HG03045 (cell line): ENCODE data around the gene G0S2.
"Not testable (repeated sequence)": the region's sequence is repeated elsewhere in the genome, so short reads cannot be mapped to it uniquely, and the experiment has no call there.

Experiments
- ATAC-seq: cut with Tn5 transposase; IDR thresholded peaks from one replicate; pipeline ENCODE4 v1.9.1; 2021; ENCODE audit warnings: mild to moderate bottlenecking, moderate library complexity; ENCODE audit not compliant: unreplicated experiment

G0S2 gene

DNA sequence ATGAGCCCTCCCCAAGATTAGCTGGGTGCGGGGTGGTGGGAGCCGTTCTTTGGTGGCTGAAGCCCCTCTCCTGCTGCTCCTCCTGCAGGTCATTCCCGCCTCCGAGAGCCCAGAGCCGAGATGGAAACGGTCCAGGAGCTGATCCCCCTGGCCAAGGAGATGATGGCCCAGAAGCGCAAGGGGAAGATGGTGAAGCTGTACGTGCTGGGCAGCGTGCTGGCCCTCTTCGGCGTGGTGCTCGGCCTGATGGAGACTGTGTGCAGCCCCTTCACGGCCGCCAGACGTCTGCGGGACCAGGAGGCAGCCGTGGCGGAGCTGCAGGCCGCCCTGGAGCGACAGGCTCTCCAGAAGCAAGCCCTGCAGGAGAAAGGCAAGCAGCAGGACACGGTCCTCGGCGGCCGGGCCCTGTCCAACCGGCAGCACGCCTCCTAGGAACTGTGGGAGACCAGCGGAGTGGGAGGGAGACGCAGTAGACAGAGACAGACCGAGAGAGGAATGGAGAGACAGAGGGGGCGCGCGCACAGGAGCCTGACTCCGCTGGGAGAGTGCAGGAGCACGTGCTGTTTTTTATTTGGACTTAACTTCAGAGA, 448 bp downstream of the G0S2 start:
- no peak for ATAC-seq

DNA sequence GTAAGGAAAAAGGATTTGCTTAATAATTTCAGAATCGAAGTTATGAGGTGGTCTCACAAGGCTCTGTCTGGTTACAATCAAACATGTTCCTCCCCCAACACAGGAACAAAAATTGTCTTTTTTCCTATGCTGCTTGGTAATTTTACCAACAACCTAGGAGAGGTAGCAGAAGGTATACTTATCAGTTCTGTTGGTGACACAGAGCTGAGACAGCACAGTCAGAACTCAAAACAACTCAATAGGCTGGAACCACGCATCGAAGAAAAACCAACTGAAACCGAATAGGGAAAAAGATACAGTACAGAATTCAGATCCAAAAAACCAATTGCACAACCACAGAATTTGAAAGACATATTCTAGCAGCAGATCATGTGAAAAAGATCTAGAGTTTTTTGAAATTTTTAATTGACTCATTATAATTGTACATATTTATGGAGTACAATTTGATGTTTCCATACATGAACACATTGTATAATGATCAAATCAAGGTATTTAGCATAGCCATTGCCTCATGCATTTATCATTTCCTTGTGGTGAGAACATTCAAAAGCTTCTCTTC, 3.8 kb downstream of the G0S2 start:
- no peak for ATAC-seq

DNA sequence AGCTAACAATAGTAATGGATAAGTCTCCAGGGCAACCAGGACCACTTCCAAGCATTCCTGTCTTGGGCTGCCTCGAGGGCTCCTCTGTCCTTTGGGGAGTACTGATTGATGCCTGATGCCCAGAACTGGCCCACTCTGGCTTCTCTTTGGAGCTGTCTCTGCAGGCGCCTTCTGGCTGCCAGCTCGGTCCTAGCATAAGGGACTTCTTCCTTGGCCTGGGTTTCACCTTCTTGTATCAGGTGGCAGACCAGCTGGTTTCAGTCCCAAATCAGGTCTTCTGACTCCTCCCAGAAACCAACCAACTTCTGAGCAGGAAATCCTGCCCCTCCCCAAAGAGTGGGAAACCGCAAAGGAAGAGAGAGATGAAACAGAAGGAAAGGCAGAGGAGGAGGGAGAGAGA, 10.6 kb downstream of the G0S2 start:
- ATAC-seq = no peak

DNA sequence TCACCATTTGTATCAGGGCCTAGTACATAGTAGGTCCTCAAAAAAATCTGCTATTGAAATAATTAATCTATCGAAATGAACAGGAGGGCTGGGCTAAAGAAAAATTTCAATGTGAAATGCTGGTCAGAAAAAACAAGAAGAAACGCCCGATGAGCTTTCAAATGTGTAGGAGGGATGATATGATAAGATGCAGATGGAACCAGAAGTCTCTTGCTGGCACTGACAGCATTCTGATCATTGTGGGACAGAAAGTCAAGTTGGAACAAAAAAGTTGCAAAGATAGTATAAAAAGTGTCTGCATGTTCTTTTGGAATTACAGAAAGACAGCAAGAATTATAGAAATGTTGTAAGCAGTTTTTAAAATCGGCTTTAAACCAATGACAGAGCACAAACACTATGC, 11.1 kb downstream of the G0S2 start:
- no peak for ATAC-seq

DNA sequence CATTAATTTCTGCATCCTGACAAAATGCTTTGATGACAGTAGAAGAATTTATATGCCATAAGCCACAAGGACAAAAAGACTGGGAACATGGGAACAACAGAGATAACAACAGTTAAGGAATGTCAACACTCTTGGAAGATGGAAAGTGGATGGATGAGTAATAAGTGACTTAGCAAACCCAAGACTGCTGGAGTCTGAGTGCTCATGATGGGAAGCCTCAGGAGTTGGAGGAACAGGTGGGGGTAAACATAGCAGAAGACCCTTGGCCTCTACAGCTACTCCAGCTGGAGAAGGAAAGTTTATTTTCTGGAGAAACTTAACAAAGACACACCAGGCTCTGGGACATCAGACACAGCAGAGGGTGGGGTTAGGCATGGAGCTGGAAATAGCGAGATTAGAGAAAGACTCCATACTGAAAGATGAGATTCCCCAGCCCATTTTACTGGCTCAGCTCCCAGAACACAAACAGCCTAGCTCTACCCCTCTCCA, 13.6 kb downstream of the G0S2 start:
- no peak for ATAC-seq

DNA sequence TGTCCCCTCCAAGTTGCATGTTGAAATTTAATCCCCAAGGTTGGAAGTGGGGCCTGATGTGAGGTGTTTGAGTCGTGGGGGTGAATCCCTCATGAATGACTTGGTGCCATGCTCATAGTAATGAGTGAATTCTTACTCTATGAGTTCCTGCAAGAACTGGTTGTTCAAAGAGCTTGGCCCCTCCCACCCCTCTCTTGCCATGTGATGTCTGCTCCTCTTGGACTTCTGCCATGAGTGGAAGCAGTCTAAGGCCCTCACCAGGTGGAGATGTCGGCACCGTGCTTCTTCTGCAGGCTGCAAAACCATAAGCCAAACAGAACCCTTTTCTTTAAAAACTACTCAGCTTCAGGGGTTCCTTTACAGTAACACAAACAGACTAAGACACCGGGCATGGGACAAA, 14.3 kb downstream of the G0S2 start:
- no peak for ATAC-seq

DNA sequence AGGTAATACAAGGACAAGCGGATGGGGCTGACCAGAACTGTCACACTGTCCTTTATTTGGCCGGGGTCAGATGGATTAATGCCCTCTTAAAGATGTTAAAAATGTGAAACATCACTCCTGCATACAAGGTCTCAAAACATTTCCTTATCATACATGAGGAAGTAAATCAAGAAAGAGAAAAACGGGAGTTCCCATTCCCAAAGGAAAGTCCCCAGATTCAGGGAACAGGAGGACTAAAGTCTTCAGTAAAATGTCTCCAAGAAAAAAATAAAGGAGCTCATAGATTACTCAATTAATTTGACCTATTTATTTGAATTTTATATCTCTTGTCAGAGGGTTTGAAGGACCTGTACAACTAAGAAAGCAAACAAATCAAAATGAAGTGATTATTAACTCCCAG, 16.0 kb downstream of the G0S2 start:
- ATAC-seq = no peak

DNA sequence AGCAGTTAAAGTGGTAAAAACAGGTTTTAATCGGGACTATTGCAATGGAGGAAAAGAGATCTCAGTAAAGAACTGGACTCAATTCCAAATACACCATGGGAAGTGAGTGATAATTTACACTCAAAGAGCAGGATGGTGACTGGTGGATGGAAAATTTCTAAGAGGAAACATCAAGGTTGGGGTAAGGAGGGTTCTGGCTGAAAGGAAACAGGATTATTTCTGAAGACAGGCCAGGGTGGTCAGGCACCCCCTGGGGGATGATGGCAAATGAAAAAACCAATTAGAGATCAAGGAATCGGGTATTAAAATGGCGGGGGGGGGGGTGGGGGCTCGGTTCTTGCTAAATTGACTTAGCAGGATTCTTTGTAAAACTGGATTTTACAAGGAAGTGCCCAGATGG, 17.1 kb downstream of the G0S2 start:
- no peak for ATAC-seq

DNA sequence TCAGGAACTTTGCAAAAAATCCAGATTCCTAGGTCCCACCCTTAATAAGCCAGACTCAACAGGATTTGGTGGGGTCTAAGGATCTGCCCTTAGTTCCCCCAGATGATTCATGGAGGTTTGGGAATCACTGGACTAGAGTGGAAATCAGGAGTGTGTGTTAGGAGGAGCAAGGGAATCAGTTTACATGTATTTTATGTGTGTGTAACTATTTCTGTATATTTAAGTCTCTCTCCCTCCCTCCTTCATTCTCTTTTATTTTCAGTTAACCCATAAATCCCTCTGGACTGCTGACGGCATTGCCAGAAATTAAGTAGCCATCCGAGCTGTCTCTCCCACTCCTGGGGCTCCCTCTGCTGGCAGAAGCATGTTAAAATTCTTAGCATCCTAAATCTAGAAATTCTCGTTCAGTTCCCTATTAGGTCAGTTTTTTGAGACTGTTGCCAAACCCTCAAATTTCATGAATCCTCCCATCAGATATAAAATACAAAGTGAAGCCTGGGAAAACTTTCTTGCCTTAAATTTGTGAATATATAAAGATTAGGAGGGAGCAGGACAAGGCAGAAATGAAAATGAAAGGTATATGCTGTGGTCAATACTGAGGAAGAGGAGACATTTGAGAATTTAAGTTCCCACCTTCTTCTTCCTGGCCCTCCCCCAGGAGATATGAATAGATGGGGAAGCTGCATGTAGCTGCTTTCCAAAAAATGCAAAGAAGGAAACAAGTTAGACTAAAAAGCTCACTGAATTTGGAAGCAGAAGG, 17.7 kb downstream of the G0S2 start:
- no peak for ATAC-seq

DNA sequence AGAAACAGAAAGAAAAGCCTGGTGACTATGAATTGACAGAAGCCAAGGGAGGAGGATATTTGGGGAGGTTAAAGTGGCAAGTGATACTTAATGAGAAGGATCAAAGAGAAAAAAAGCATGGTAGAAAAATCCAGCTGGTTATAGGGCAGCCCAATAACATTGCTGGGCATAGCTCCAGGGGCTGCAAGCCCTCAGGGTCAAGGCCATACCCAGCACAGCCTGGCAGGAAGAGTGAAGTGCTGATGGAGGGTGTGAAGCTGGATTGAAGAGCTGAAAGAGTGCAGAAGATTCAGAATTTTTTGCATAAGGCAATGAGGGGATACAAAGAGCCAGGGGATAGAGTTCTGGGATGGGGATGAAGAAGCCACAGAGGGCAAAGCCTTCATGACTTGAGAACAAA, 21.5 kb downstream of the G0S2 start:
- ATAC-seq = no peak

DNA sequence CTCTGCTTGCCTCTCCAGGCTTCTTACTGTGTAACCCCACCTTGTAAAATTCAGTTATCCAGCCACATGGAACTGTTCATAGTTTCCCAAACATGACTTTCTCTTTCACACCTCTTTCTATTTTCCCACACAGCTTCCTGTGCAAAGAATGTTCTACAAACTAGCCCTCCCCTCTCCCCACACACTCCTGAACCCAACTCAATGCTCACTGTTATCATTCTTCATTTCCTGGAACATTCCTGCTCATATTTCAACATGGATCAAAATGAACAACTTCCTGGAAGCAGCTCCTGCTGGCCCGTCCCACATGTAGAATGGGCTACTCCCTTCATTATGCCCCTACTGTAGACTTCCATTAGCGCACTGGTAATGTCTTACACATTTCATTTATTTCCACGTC, 21.9 kb downstream of the G0S2 start:
- ATAC-seq = no peak

DNA sequence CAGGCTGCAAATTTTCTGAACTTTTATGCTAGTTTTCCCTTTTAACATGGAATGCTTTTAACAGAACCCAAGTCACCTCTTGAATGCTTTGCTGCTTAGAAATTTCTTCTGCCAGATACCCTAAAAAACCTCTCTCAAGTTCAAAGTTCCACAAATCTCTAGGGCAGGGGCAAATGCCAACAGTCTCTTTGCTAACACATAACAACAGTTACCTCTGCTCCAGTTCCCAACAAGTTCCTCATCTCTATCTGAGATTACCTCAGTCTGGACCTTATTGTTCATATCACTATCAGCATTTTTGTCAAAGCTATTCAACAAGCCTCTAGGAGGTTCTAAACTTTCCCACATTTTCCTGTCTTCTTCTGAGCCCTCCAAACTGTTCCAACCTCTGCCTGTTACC, 25.5 kb downstream of the G0S2 start:
- ATAC-seq = not testable (repeated sequence)

DNA sequence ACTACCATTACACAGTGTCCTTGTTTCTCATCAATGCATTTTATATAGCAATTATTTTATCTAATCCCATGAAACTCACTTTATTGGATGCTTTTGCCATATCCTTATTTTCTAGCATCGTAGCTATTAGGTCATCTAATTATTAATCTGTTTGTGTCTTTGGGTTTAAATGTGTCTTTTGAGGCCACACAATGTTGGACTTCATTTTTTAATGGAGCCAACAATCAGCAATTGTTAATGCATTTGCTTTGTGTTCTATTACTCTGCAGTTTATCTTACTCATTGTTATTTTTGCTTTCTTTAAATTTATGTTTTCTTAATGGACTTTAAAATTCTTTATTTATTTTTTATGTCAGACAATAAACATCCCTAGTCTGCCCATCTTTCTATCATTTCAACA, 27.6 kb downstream of the G0S2 start:
- no peak for ATAC-seq

DNA sequence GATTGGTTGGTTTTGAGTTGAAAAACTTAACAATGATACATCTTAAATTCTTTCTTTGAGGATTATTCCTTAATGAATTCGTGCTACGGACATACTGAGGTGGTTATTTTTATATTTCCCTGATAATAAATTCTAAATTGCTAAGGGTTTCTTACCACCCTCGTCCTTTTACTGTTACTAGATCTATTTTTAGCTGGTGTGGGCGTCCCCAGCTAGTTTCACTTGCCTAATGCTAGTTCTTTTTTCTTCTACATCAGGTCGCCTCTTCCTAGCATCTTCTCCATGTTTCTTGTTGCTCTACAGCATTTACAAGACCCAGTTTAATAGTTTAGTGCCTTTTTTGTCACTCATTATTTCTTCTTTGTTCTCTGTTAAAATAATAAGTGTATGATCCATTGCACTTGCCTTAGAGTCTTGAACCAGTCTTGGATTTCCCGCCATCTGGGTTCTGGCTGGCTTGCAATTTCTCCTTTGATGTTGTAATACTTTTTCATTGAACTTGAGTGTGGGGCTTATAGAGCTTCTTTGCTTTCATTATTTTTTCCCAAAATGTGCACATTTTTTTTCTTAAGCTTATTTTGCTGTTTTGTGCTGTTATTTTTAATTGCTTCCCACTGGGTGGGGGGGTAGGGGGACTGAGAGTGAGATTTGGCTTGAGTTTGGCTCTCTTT, 28.8 kb downstream of the G0S2 start:
- ATAC-seq = no peak

DNA sequence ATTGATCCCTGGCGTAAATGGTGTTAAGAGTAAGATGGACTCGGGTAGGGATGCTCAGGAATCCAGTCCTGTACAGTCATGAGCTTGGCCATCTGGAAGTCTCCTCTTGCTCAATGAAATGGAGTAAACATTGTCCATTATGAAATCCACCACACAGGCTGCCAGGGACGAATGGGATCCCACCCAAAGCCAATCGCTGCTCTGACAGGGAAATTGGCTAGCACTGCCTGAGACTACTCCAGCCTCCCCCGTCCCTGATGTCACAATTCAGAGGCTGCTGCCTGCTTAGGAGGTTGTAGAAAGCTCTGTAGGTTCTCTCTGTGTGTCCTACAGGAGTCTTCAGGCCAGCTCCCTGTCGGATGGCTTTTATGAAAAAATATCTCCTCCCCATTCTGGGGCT, 29.4 kb downstream of the G0S2 start, which contains the start of gene HSD11B1:
TSS of gene HSD11B1 (plus strand) at position 263 of the 400 bp plus-strand sequence. CDS start at position 360, 97 bp downstream.
- no peak for ATAC-seq

DNA sequence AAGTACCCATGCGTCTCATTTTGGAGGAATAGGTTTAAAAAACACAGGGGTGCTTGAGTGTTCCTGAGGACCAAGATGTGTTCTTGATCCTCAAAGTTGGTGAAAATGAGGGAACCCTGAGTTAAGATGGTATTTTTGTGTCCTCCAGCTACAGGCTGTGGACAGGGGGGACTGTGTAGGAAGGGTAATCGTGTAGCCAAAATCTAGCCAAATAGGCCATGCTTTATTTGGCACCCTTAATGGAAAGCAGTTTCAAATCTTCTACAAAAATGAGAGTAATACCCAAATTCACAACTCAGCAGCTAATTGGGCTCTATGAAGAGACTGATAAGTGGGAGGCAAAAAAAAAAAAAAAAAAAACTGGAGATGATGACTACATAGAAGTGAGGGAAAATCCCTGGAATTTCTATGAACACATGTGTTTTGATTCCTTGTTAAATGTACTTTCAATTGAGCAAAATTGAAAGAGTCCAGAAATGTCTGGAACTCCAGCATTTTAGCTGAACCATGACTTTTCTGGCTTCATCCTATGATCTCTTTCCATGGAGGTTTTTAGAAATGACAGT, 29.9 kb downstream of the G0S2 start:
- no peak for ATAC-seq

DNA sequence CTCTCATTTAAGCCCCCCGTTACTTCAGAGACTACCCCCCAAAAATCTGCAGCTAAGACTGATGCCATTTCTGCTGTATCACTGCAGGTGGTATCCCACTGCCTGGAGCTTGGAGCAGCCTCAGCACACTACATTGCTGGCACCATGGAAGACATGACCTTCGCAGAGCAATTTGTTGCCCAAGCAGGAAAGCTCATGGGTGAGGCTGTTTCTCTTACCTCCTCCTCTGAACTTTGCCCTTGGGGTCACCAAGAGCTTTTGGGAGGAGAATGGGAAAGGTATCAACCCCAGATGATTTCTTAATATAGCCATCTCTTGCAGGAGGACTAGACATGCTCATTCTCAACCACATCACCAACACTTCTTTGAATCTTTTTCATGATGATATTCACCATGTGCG, 31.4 kb downstream of the G0S2 start:
- ATAC-seq = no peak

DNA sequence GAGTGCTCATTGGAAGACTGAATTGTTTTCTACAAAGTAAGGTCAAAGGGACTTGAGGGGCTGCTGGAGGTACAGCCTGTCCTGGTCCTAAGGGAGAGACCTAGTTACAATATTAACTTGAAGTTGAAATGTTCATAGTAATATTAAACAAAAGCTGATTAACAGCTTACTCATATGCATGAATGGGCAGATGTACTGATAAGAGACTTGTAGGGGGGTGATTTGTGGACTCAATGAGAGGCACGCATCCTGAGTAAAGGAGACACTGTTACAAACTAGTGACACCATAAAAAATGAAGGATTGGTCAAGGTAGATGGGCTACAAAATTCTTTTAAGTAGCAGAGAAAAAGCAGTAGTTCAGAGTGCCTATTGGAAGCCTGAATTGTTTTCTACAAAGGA, 32.1 kb downstream of the G0S2 start:
- no peak for ATAC-seq

DNA sequence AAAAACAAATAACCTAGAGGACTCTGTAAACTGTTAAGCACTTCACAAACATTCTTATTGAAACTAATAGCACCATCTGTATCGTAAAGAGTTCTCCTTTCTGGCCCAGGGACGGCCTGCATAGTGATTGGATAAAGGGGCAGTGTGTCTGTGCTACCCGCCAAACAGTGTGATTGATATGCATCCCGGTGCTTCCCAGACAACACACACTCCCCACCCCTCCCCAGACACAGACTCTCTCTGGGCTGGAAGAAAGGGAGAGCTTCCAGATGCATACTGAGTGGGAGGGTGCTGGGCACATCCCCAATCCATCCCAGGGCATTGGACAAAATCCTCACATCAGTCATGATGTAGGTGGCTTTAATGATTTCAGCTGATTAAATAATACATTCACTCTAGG, 33.1 kb downstream of the G0S2 start:
- ATAC-seq = no peak

DNA sequence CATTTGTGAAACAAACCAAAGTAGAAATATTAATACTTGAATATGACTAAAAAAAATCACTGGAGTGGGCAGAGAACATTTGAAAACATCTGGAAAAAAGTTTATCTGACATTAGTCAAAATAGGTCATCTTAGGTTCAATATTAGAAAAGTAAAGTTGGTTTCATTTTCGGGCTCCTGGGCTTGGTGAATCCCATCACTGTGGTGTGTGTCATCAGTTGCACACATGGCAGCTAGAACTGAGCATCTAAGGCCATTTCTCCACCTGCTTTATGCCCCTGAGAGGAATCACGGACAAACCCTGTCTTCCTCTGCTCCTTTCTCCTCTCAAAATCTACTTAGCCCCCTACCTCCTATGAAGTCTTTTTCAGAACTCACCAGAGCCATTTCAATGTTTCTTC, 34.9 kb downstream of the G0S2 start:
- peak; percentile 56 for ATAC-seq

DNA sequence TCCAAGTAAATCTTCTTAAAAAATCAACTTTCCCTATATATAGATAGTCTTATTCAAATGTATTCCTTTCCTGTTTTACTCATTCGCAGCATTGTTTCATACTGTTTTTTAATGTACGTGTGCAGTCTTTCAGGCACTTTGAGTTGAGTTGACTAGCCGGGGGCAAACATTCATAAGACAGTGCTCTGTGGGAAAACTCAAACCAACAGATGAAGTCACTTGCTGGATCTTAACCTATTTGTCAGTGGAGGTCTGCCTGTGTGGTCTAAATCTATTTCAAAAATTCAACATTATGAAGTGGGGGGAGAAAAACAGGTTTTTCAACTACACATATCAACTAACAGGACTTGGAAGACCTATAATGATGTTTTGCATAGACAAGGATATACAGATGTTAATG, 35.6 kb downstream of the G0S2 start:
- ATAC-seq = no peak
